BJ (cell line): ENCODE measurements around the gene NME4. TPM values are rescaled to one million over a fixed set of nuclear protein-coding genes. Genes with fewer than 3 reads are reported as not detected.

Experiments used
- CTCF ChIA-PET: fragments of 350-600 bp; formaldehyde crosslinking; extraction: SDS; loops from one replicate; lab custom pipeline; 2021; ENCODE audit warnings: antibody characterized with exemption, inconsistent platforms; lab: Yijun Ruan, JAX
- POLR2A ChIA-PET: fragments of 300-600 bp; sonication (Branson Sonifier 250); formaldehyde crosslinking; extraction: SDS; loops from one replicate; lab custom pipeline; 2021; ENCODE audit warnings: antibody characterized with exemption; lab: Charles Lee
- DNase-seq: peaks from one replicate; pipeline ENCODE4 v3.0.0-alpha.2; 2011; ENCODE audit warnings: low read depth
- H3K27me3 ChIP-seq: 2 replicates; pipeline ENCODE4 v1.6.0; 2011; ENCODE audit warnings: low read length; ENCODE audit not compliant: control insufficient read depth, insufficient read depth
- H3K36me3 ChIP-seq: 2 replicates; pipeline ENCODE4 v1.5.1; 2011; ENCODE audit warnings: low read length; ENCODE audit not compliant: control insufficient read depth, insufficient read depth
- H3K4me3 ChIP-seq: 2 replicates; pipeline ENCODE4 v1.5.1; 2011; ENCODE audit warnings: low read depth, mild to moderate bottlenecking, control low read depth, low read length
- polyA plus RNA-seq: library from polyadenylated mRNA; depleted of rRNA; stranded (reverse); fragments of >200 nt; gene quantifications from 2 replicates; pipeline ENCODE4 v1.2.3, GENCODE V29; 2011
- TF ChIP-seq, protein P1 (sequence below): IDR thresholded peaks from 2 replicates; pipeline ENCODE4 v1.5.1; 2011; ENCODE audit warnings: low read depth, mild to moderate bottlenecking, control low read depth, inconsistent platforms, low read length, moderate library complexity; ENCODE audit not compliant: insufficient read depth

NME4 gene
- polyA plus RNA-seq, 1 experiment: 290 TPM

DNA sequence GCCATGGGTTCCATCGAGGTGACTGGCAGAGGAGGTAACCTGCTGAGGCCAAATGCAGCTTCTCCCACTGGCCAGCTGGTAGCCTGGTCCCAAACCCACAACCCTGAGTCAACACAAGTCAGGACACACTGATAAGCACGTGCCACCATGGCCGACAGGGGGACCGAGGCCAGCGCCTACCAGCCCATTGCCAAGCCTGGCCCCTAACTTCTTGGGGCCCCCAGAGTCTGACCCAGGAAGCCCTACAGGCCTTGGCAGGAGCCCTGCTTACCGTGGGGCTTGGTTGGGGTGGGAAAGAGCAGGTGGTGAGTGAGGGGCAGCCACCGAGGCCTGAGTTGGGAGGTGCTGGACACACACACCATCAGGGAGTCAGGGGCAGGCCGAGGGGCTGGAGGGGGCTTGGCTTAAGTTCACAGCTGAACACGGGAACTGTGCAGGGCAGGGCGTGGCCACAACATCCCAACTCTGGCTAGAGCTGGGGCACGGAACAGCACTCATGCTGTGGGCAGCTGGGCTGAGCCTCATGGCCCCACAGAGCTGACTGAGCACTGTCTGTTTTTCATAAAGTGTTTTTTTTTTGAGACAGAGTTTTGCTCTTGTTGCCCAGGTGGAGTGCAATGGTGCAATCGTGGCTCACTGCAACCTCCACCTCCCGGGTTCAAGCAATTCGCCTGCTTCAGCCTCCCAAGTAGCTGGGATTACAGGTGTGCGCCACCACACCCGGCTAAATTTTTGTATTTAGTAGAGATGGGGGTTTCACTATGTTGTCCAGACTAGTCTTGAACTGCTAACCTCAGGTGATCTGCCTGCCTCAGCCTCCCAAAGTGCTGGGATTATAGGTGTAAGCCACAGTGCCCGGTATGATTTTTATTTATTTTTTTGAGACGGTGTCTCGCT is 32.2 kb upstream of the NME4 start:
- no peak for DNase-seq
- CTCF ChIA-PET: interaction anchor here (0.8 to 1.3 kb wide), 4 partner anchors 8 to 268 kb away, joined by 3 to 4 read pairs (median 3); no protein-coding TSS in a partner anchor
- peaks cover 21% of the 10 kb centered on the region for H3K36me3 ChIP-seq
- POLR2A ChIA-PET: no interaction called here
- no peak overlapping the region for H3K4me3 ChIP-seq
- H3K27me3 ChIP-seq: no peaks in the 10 kb centered on the region
- TF ChIP-seq, protein P1, sequence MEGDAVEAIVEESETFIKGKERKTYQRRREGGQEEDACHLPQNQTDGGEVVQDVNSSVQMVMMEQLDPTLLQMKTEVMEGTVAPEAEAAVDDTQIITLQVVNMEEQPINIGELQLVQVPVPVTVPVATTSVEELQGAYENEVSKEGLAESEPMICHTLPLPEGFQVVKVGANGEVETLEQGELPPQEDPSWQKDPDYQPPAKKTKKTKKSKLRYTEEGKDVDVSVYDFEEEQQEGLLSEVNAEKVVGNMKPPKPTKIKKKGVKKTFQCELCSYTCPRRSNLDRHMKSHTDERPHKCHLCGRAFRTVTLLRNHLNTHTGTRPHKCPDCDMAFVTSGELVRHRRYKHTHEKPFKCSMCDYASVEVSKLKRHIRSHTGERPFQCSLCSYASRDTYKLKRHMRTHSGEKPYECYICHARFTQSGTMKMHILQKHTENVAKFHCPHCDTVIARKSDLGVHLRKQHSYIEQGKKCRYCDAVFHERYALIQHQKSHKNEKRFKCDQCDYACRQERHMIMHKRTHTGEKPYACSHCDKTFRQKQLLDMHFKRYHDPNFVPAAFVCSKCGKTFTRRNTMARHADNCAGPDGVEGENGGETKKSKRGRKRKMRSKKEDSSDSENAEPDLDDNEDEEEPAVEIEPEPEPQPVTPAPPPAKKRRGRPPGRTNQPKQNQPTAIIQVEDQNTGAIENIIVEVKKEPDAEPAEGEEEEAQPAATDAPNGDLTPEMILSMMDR: no peak

DNA sequence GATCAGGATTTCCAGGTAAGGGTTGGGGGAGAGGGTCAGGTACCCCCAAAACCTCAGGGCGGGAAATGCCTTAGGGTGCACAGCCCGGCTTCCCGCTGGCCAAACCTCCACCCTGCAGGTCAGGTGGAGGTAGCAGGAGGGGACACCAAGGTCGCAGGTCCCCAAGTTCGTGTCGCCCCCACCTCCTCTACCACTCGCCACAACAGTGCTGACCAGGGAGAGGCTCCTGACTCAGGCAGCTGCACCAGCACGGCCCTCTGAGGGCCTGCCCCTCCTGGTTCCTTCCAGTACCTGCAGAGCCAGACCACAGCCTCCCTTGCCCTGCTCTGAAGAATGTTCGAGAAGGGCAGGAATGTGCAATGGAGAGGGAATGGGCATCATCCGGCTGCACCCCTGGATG is 30.5 kb upstream of the NME4 start:
- no peak for DNase-seq
- CTCF ChIA-PET: no interaction called here
- TF ChIP-seq, protein P1: no peak

DNA sequence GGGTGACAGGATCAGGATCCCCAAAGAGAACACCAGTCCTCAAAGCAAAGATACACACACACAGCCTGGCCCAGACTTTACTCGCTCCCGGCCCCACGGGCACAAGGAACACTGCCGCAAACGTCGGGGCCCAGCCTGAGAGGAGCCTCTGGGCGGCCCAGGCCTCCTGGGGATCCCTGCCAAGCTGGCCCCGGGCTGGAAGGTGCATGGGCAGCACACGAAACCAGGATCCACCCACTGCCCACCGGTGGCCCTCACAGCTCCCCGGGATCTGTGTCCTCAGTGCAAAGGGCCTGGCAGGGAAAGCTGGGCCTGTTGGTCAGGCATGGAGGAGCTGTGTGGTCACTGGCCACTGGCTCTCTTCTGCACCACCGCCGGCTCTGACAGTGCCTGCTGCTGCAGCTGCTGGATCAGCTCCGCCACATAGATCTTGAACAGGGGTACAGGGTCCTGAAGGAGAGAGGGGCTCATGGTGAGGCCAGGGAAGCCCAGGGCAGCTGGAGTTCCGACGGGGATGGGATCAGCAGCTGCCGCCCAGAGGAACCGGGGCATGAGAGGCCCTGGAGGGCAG is 29.6 kb upstream of the NME4 start:
- H3K4me3 ChIP-seq: no peak overlapping the region
- ChIA-PET POLR2A (no interaction called here), CTCF (no interaction called here)
- H3K36me3 ChIP-seq: peaks cover 28% of the 10 kb centered on the region
- H3K27me3 ChIP-seq: no peaks in the 10 kb centered on the region
- TF ChIP-seq, protein P1: no peak
- no peak for DNase-seq

More for the DNA sequence above, 30.5 kb upstream of the NME4 start:
- Histone ChIP-seq H3K36me3 (peaks cover 23% of the 10 kb centered on the region), H3K27me3 (no peaks in the 10 kb centered on the region), H3K4me3 (no peak overlapping the region)
- POLR2A ChIA-PET: no interaction called here

DNA sequence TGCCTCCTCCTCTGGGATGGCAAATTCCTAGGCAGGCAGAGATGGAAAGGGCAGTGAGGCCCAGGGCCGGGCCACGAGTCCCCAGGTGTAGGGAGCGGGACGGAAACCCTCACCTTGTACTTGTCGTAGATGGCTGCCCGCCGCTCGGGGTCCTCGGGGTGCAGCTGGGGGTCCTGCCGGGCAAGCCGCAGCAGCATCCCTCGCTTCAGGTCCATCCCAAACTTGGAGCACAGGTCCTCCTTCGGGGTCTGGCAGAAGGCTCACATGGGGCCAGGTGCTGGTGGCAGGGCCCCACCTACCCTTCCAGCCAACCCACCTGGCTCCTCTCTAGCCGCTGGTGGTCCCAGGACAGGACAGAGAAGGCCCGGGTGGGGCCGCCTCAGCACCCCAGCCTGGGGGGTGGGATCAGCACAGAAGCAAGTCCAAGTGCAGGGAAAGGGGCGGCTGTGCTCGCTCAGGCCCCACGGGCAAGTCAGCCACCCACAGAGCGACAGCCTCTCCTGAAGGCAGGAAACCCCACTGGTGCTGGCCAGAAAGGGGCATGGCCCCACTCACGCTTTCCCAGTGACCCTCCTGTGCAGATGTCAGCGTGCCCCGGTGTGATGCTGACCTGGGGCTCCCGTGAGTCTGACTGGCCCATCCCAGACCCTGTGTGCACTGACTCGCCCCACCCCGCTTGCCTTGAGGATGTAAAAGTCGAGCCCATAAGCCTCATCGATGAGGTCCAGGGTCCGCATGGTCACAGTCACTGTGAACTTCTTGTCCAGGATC is 28.4 kb upstream of the NME4 start:
- Histone ChIP-seq H3K4me3 (no peak overlapping the region), H3K36me3 (peaks cover 31% of the 10 kb centered on the region), H3K27me3 (no peaks in the 10 kb centered on the region)
- TF ChIP-seq, protein P1: no peak
- POLR2A ChIA-PET: no interaction called here
- no peak for DNase-seq
- CTCF ChIA-PET: no interaction called here

DNA sequence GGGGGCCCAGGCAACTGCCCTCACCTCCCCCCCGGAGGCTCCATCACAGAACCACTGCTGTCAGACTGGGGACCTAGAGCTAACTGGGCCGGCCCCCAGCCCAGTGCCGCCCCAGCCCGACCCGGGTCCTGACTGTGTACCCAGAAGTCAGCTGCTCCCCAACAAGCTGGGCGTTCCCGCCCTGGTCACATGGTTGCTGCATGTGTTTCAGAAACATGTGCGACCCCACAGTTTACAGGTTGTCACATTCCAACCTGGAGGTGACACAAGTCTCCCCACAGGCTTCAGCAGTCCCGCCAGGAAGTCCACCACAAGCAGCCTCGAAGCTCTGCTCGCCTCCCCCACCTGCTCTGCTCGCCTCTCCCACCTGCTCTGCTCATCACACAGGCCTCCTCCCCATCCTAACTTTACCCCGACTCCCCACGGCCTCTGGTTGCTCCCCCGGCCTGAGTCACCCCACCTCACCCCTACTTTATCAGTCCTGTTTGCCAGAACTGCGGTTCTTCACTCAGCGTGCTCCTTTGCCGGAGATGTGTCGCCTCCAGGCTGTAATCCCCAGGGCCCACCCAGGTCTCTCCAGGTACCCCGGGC is 27.6 kb upstream of the NME4 start:
- CTCF ChIA-PET: no interaction called here
- POLR2A ChIA-PET: no interaction called here

More for the DNA sequence above, 27.6 kb upstream of the NME4 start:
- Histone ChIP-seq H3K4me3 (peak overlapping the region; percentile 42), H3K36me3 (peaks cover 34% of the 10 kb centered on the region), H3K27me3 (no peaks in the 10 kb centered on the region)
- TF ChIP-seq, protein P1: no peak
- DNase-seq: no peak
